ENCODE results near the gene MRPS22.

The MRPS22 gene

GRCh38 chr3:139328356-139328755, 15.5 kb upstream of the MRPS22 start:
- TF ChIP-seq, protein P1, sequence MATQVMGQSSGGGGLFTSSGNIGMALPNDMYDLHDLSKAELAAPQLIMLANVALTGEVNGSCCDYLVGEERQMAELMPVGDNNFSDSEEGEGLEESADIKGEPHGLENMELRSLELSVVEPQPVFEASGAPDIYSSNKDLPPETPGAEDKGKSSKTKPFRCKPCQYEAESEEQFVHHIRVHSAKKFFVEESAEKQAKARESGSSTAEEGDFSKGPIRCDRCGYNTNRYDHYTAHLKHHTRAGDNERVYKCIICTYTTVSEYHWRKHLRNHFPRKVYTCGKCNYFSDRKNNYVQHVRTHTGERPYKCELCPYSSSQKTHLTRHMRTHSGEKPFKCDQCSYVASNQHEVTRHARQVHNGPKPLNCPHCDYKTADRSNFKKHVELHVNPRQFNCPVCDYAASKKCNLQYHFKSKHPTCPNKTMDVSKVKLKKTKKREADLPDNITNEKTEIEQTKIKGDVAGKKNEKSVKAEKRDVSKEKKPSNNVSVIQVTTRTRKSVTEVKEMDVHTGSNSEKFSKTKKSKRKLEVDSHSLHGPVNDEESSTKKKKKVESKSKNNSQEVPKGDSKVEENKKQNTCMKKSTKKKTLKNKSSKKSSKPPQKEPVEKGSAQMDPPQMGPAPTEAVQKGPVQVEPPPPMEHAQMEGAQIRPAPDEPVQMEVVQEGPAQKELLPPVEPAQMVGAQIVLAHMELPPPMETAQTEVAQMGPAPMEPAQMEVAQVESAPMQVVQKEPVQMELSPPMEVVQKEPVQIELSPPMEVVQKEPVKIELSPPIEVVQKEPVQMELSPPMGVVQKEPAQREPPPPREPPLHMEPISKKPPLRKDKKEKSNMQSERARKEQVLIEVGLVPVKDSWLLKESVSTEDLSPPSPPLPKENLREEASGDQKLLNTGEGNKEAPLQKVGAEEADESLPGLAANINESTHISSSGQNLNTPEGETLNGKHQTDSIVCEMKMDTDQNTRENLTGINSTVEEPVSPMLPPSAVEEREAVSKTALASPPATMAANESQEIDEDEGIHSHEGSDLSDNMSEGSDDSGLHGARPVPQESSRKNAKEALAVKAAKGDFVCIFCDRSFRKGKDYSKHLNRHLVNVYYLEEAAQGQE (IDR thresholded peaks at IDR 0.05; ENCODE audit: insufficient read depth in 1 of 2, low read depth in 2 of 2, low read length in 2 of 2) = no peak
- TF ChIP-seq POLR2AphosphoS5 (IDR thresholded peaks at IDR 0.05; ENCODE audit: low read depth, low read length) (no peak), SIN3A (IDR thresholded peaks at IDR 0.05; ENCODE audit: borderline replicate concordance, insufficient read depth, low read length) (no peak), TAF1 (IDR thresholded peaks at IDR 0.05; ENCODE audit: borderline replicate concordance, insufficient read depth, low read length) (no peak), FOXP2 (optimal IDR thresholded peaks at IDR 0.05; ENCODE audit: borderline replicate concordance, extremely low read depth, extremely low read length, insufficient read depth) (no peak)

DNA sequence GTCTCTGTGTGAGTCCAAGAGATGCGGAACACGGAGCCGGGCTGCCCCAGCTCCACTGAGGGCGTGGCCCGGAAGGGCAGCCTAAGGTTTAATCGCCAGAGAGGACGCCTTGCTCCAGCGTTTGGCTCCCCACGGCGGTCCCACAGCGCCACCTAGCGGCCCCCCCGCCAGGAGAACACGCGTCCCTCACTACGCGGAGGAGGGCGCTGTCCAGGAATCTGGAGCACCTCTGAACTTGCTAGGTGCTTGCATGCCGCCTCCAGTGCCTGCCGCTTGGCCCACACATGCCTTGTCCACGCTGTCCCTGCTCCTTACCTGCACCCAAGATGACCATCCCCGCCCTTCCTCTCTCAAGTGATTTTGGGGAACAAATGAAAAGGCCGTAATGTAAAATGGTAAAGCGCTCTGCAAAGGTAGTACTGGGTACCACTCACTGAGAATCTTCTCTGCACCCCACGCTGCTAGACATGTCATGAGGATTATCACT, 14.4 kb upstream of the MRPS22 start:
- TF ChIP-seq TAF1 (IDR thresholded peaks at IDR 0.05; ENCODE audit: borderline replicate concordance, insufficient read depth, low read length) (no peak), FOXP2 (optimal IDR thresholded peaks at IDR 0.05; ENCODE audit: borderline replicate concordance, extremely low read depth, extremely low read length, insufficient read depth) (peak; percentile 40)
- TF ChIP-seq, protein P1 (IDR thresholded peaks at IDR 0.05; ENCODE audit: insufficient read depth in 1 of 2, low read depth in 2 of 2, low read length in 2 of 2) = peak; percentile 71 to 88; a peak in 3 of 4 replicates

DNA sequence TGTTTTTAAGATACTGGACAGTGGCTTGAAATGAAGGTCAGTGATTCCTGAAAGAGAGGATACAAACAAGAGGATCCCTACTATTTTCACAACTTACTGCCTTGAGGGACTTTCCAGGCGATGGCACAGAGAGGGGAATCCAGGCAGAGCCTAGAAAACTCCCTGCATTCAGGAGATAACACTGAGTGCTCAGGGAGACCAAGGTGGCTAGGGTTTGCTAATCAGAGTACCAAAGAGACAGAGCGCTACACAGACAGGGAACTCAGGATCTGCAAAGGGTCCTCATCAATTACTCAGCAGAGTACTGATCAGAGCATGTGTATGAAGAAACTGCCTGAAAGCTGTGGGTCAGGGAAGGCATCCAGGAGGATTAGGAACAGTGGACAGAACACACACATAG, 11.7 kb upstream of the MRPS22 start:
- TF ChIP-seq FOXP2 (optimal IDR thresholded peaks at IDR 0.05; ENCODE audit: borderline replicate concordance, extremely low read depth, extremely low read length, insufficient read depth) = no peak
- no peak for TF ChIP-seq TAF1 (IDR thresholded peaks at IDR 0.05; ENCODE audit: borderline replicate concordance, insufficient read depth, low read length)
- TF ChIP-seq SIN3A (IDR thresholded peaks at IDR 0.05; ENCODE audit: borderline replicate concordance, insufficient read depth, low read length) = no peak
- TF ChIP-seq, protein P1 (IDR thresholded peaks at IDR 0.05; ENCODE audit: insufficient read depth in 1 of 2, low read depth in 2 of 2, low read length in 2 of 2) = no peak
- TF ChIP-seq POLR2AphosphoS5 (IDR thresholded peaks at IDR 0.05; ENCODE audit: low read depth, low read length) = no peak

GRCh38 chr3:139338405-139338804, 5.4 kb upstream of the MRPS22 start:
- no peak for TF ChIP-seq SIN3A (IDR thresholded peaks at IDR 0.05; ENCODE audit: borderline replicate concordance, insufficient read depth, low read length)

GRCh38 chr3:139339219-139339906, 4.5 kb upstream of the MRPS22 start:
- TF ChIP-seq POLR2AphosphoS5 (IDR thresholded peaks at IDR 0.05; ENCODE audit: low read depth, low read length) (no peak), SIN3A (IDR thresholded peaks at IDR 0.05; ENCODE audit: borderline replicate concordance, insufficient read depth, low read length) (no peak), TAF1 (IDR thresholded peaks at IDR 0.05; ENCODE audit: borderline replicate concordance, insufficient read depth, low read length) (no peak), FOXP2 (optimal IDR thresholded peaks at IDR 0.05; ENCODE audit: borderline replicate concordance, extremely low read depth, extremely low read length, insufficient read depth) (no peak)

DNA sequence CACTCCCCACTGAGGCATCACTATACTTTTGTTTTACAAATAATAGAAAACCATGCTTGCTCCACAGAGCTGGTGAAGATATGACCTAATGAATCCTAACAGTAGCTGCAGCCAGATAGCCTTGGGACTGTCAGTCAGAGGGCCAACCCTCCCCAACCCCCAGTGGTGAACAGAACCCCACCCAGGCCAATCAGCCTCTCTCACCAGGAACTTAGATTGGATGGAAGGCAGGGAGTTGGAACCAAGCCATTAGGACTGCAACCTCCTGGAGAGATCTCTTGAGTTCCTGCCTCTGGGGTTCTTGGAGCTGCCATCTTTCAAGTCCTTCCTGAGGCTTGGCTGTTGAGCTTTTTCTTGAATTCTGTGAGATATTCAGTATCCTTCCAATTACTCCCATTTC, 3.0 kb upstream of the MRPS22 start:
- TF ChIP-seq TAF1 (IDR thresholded peaks at IDR 0.05; ENCODE audit: borderline replicate concordance, insufficient read depth, low read length) (no peak), SIN3A (IDR thresholded peaks at IDR 0.05; ENCODE audit: borderline replicate concordance, insufficient read depth, low read length) (no peak), POLR2AphosphoS5 (IDR thresholded peaks at IDR 0.05; ENCODE audit: low read depth, low read length) (no peak), FOXP2 (optimal IDR thresholded peaks at IDR 0.05; ENCODE audit: borderline replicate concordance, extremely low read depth, extremely low read length, insufficient read depth) (no peak)
- TF ChIP-seq, protein P1 (IDR thresholded peaks at IDR 0.05; ENCODE audit: insufficient read depth in 1 of 2, low read depth in 2 of 2, low read length in 2 of 2) = no peak
